Bronchial epithelial cell (primary cell): ENCODE measurements around the gene KASH5. TPM values are rescaled to one million over a fixed set of nuclear protein-coding genes. Genes with fewer than 3 reads are reported as not detected.

Source experiments
- DNase-seq: peaks from one replicate; pipeline ENCODE4 v3.0.0-alpha.2; 2010; ENCODE audit warnings: low read depth
- FAIRE-seq: peaks from 2 replicates; lab custom pipeline; 2011; peaks lifted over from hg19 to GRCh38; lab: Jason Lieb, UNC
- H3K27me3 ChIP-seq: 2 replicates; pipeline ENCODE4 v1.5.1; 2011; ENCODE audit warnings: low read length; ENCODE audit not compliant: control insufficient read depth, insufficient read depth
- H3K36me3 ChIP-seq: 2 replicates; pipeline ENCODE4 v1.5.1; 2011; ENCODE audit warnings: low read length; ENCODE audit not compliant: control insufficient read depth, insufficient read depth
- H3K4me3 ChIP-seq: 2 replicates; pipeline ENCODE4 v1.5.1; 2011; ENCODE audit warnings: mild to moderate bottlenecking, low read depth, low read length, control low read depth
- CTCF ChIP-seq: IDR thresholded peaks from 2 replicates; pipeline ENCODE4 v1.5.1; 2011; ENCODE audit warnings: mild to moderate bottlenecking, moderate library complexity, low read length, control low read depth, inconsistent platforms; ENCODE audit not compliant: insufficient read depth, severe bottlenecking
- total RNA-seq: library from RNA; depleted of rRNA; stranded (reverse); fragments of >200 nt; gene quantifications from 2 replicates; pipeline ENCODE4 v1.2.1, GENCODE V29; 2014

Gene KASH5
- total RNA-seq, 1 donor from 2014 or later: not detected

- TF ChIP-seq CTCF: no peak
- H3K27me3 ChIP-seq: peaks cover 62% of the 10 kb centered on the region
- no peak for FAIRE-seq
Observed at GRCh38 chr19:49437231-49437630, 49.2 kb downstream of the KASH5 start.

GRCh38 chr19:49438261-49438660, 50.2 kb downstream of the KASH5 start:
- Histone ChIP-seq H3K4me3 (no peak overlapping the region), H3K36me3 (no peaks in the 10 kb centered on the region), H3K27me3 (peaks cover 53% of the 10 kb centered on the region)
- FAIRE-seq: no peak
- DNase-seq: no peak
- no peak for TF ChIP-seq CTCF

More at GRCh38 chr19:49437231-49437630, 49.2 kb downstream of the KASH5 start:
- no peak overlapping the region for H3K4me3 ChIP-seq
- H3K36me3 ChIP-seq: no peaks in the 10 kb centered on the region
- DNase-seq: no peak

- H3K27me3 ChIP-seq: peaks cover 50% of the 10 kb centered on the region
- FAIRE-seq (no peak), DNase-seq (no peak)
- no peak overlapping the region for H3K4me3 ChIP-seq
- no peak for TF ChIP-seq CTCF
- H3K36me3 ChIP-seq: no peaks in the 10 kb centered on the region
Observed at GRCh38 chr19:49439836-49440235, 51.8 kb downstream of the KASH5 start.

GRCh38 chr19:49440439-49441209, 52.6 kb downstream of the KASH5 start:
- FAIRE-seq: no peak
- no peak for TF ChIP-seq CTCF
- H3K36me3 ChIP-seq: no peaks in the 10 kb centered on the region
- no peak for DNase-seq
- peaks cover 48% of the 10 kb centered on the region for H3K27me3 ChIP-seq
- H3K4me3 ChIP-seq: no peak overlapping the region

- TF ChIP-seq CTCF: no peak
- Histone ChIP-seq H3K27me3 (peaks cover 43% of the 10 kb centered on the region), H3K4me3 (no peak within 1 kb of the TSS), H3K36me3 (peaks cover under 1% of the 10 kb centered on the region)
- no peak for DNase-seq
- no peak for FAIRE-seq
Observed at GRCh38 chr19:49441210-49441959, 53.3 kb downstream of the KASH5 start, which contains the start of gene SLC17A7. Gene SLC17A7 (minus strand): TSS chr19:49441527. CDS start chr19:49441379, 148 bp downstream.
